ENCODE results near the gene TIMM50.

TIMM50 gene

GRCh38 chr19:39494661-39495060, 14.0 kb downstream of the TIMM50 start:
- no peak overlapping the region for H3K4me3 ChIP-seq (replicated peaks; ENCODE audit: low read depth, low read length)
- no peak for DNase-seq (ENCODE audit: extremely low read depth, low read depth)
- no peak for TF ChIP-seq CTCF (IDR thresholded peaks at IDR 0.05; ENCODE audit: low read depth, low read length, missing control alignments)

DNA sequence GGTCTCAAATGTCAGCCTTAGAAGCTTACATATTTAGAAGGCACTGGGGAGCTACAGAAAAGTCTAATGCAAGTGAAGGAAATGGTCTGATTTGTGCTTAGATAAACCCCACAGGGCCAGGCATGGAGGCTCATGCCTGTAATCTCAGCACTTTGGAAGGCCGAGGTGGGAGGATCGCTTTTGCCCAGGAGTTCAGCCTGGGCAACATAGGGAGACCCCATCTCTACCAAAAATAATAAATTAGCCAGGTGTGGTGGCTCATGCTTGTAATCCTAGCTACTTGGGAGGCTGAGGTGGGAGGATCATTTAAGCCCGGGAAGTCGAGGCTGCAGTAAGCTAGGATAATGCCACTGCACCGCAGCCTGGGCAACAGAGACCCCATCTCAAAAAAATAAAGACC, 15.4 kb downstream of the TIMM50 start:
- DNase-seq (ENCODE audit: extremely low read depth, low read depth): no peak
- TF ChIP-seq CTCF (IDR thresholded peaks at IDR 0.05; ENCODE audit: low read depth, low read length, missing control alignments): no peak
- H3K4me3 ChIP-seq (replicated peaks; ENCODE audit: low read depth, low read length): no peak overlapping the region

GRCh38 chr19:39497701-39497995, 17.0 kb downstream of the TIMM50 start:
- peak overlapping the region; percentile 25 for H3K4me3 ChIP-seq (replicated peaks; ENCODE audit: low read depth, low read length)

GRCh38 chr19:39497996-39498797, 17.6 kb downstream of the TIMM50 start:
- H3K4me3 ChIP-seq (replicated peaks; ENCODE audit: low read depth, low read length): peak overlapping the region; percentile 25
- TF ChIP-seq CTCF (IDR thresholded peaks at IDR 0.05; ENCODE audit: low read depth, low read length, missing control alignments): peak; percentile 28
- DNase-seq (ENCODE audit: extremely low read depth, low read depth): no peak

More at GRCh38 chr19:39497701-39497995, 17.0 kb downstream of the TIMM50 start:
- no peak for TF ChIP-seq CTCF (IDR thresholded peaks at IDR 0.05; ENCODE audit: low read depth, low read length, missing control alignments)
- no peak for DNase-seq (ENCODE audit: extremely low read depth, low read depth)

DNA sequence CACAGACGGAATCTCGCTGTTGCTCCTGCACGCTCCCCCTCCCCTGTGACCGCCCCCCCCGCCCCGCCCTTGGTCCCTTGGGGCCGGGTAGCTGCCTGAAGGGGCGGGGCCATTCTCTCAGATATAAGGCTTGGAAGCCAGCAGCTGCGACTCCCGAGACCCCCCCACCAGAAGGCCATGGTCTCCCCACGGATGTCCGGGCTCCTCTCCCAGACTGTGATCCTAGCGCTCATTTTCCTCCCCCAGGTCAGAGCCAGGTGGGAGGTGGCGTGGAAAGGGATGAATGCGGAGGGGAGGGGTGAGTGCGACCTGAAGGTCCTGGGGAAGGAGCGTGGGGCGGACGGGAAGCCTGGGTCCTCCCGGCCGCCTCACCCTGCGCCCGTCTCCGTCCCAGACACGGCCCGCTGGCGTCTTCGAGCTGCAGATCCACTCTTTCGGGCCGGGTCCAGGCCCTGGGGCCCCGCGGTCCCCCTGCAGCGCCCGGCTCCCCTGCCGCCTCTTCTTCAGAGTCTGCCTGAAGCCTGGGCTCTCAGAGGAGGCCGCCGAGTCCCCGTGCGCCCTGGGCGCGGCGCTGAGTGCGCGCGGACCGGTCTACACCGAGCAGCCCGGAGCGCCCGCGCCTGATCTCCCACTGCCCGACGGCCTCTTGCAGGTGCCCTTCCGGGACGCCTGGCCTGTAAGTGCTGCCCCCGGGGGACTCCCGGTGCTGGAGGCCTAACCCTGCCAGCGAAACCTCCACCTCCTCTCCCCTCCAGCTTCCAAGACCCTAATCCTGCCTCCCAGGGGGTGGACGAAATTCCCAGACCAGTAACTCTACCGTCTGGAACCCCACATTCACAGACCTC, 18.4 kb downstream of the TIMM50 start, which contains the start of gene DLL3:
DLL3 (plus strand) TSS at position 150 of the 845 bp plus-strand sequence; CDS start at position 178, 28 bp downstream.
- no peak for DNase-seq (ENCODE audit: extremely low read depth, low read depth)
- TF ChIP-seq CTCF (IDR thresholded peaks at IDR 0.05; ENCODE audit: low read depth, low read length, missing control alignments): no peak
- peak within 1 kb of the TSS; percentile 25 for H3K4me3 ChIP-seq (replicated peaks; ENCODE audit: low read depth, low read length)

DNA sequence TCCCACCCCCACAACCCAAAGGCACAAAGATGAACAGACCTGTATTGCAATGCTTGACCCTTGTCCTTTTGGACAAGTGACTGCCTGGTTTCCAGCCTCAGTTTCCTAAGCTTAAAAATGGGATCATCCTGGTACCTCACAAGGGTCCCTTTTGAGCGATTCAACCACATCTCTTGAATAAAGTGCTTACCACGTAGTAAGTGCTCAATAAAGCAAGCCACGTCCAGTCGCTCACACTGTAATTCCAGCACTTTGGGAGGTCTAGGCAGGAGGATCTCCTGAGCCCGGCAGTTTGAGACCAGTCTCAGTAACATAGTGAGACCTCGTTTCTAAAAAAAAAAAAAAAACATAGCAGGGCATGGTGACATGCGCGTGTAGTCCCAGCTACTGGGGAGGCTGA, 19.3 kb downstream of the TIMM50 start:
- no peak overlapping the region for H3K4me3 ChIP-seq (replicated peaks; ENCODE audit: low read depth, low read length)
- TF ChIP-seq CTCF (IDR thresholded peaks at IDR 0.05; ENCODE audit: low read depth, low read length, missing control alignments): no peak

More for the DNA sequence above, 19.3 kb downstream of the TIMM50 start:
- no peak for DNase-seq (ENCODE audit: extremely low read depth, low read depth)
